Stimulated activated naive CD8-positive, alpha-beta T cell treated with anti-CD3 and anti-CD28 coated beads, Interleukin-15, amount 100 ng/mL, for 72 hours (primary cell): ENCODE data around the gene PROX2.

ENCODE experiments used
- ATAC-seq: fragments of 150-1000 bp; cut with Tn5 transposase; 2 replicates; pipeline ENCODE4 v1.10.0; 2021; ENCODE audit warnings: mild to moderate bottlenecking, moderate library complexity
- DNase-seq, 2 donors: peaks; one replicate each; pipeline ENCODE4 v3.0.0; 2021 to 2022
- H3K27ac Mint-ChIP-seq, 2 donors: one replicate each; pipeline ENCODE4 v1.8.0; 2022; ENCODE audit warnings: mild to moderate bottlenecking in 2 of 2, mixed read lengths in 2 of 2, moderate library complexity in 2 of 2
- H3K27me3 Mint-ChIP-seq: one replicate; pipeline ENCODE4 v1.8.0; 2022; ENCODE audit warnings: mixed read lengths
- H3K4me1 Mint-ChIP-seq: one replicate; pipeline ENCODE4 v1.8.0; 2022; ENCODE audit warnings: mild to moderate bottlenecking, mixed read lengths
- H3K4me3 Mint-ChIP-seq, 2 donors: one replicate each; pipeline ENCODE4 v1.8.0; 2022; ENCODE audit warnings: mild to moderate bottlenecking in 2 of 2, mixed read lengths in 2 of 2, moderate library complexity in 1 of 2
- H3K9me3 Mint-ChIP-seq, 2 donors: one replicate each; pipeline ENCODE4 v1.8.0; 2022; ENCODE audit warnings: mixed read lengths in 2 of 2

The PROX2 gene

GRCh38 chr14:74897642-74898041 is 21.7 kb upstream of the PROX2 start:
- Mint-ChIP-seq H3K9me3 (no peaks in the 10 kb centered on the region), H3K27me3 (no peaks in the 10 kb centered on the region), H3K27ac (no peak overlapping the region), H3K4me3 (no peak overlapping the region), H3K4me1 (peaks cover 3% of the 10 kb centered on the region)
- ATAC-seq (no peak), DNase-seq (no peak)

- H3K27me3 Mint-ChIP-seq = no peaks in the 10 kb centered on the region
- H3K4me3 Mint-ChIP-seq = no peak overlapping the region
- H3K27ac Mint-ChIP-seq = peak overlapping the region in 1 of 2 donors; percentile 21
- no peak for ATAC-seq
- DNase-seq = no peak
- no peaks in the 10 kb centered on the region for H3K4me1 Mint-ChIP-seq
- H3K9me3 Mint-ChIP-seq = no peaks in the 10 kb centered on the region
These were observed 20.5 kb upstream of the PROX2 start for GRCh38 chr14:74896400-74896799.

- H3K27ac Mint-ChIP-seq = peak overlapping the region in 1 of 2 donors; percentile 3
- H3K9me3 Mint-ChIP-seq = no peaks in the 10 kb centered on the region
- no peak overlapping the region for H3K4me3 Mint-ChIP-seq
- no peaks in the 10 kb centered on the region for H3K4me1 Mint-ChIP-seq
- H3K27me3 Mint-ChIP-seq = no peaks in the 10 kb centered on the region
- ATAC-seq = no peak
- DNase-seq = no peak
These were observed 17.7 kb upstream of the PROX2 start for GRCh38 chr14:74893614-74894091.

GRCh38 chr14:74892745-74893144 is 16.8 kb upstream of the PROX2 start:
- Mint-ChIP-seq H3K4me1 (peaks cover 4% of the 10 kb centered on the region), H3K27me3 (no peaks in the 10 kb centered on the region), H3K9me3 (no peaks in the 10 kb centered on the region), H3K4me3 (no peak overlapping the region), H3K27ac (no peak overlapping the region)
- DNase-seq = no peak
- ATAC-seq = no peak

GRCh38 chr14:74891870-74892269 is 15.9 kb upstream of the PROX2 start:
- H3K27ac Mint-ChIP-seq = no peak overlapping the region
- no peak for ATAC-seq
- no peaks in the 10 kb centered on the region for H3K9me3 Mint-ChIP-seq
- DNase-seq = no peak
- no peak overlapping the region for H3K4me3 Mint-ChIP-seq
- H3K27me3 Mint-ChIP-seq = no peaks in the 10 kb centered on the region
- H3K4me1 Mint-ChIP-seq = peaks cover 6% of the 10 kb centered on the region

- H3K9me3 Mint-ChIP-seq = no peaks in the 10 kb centered on the region
- H3K4me3 Mint-ChIP-seq = no peak overlapping the region
- no peak for ATAC-seq
- H3K4me1 Mint-ChIP-seq = peaks cover 21% of the 10 kb centered on the region
- no peaks in the 10 kb centered on the region for H3K27me3 Mint-ChIP-seq
- no peak overlapping the region for H3K27ac Mint-ChIP-seq
- no peak for DNase-seq
These were observed 14.3 kb upstream of the PROX2 start for GRCh38 chr14:74890262-74890661.

GRCh38 chr14:74888164-74889158 is 12.5 kb upstream of the PROX2 start:
- no peak for ATAC-seq
- Mint-ChIP-seq H3K4me1 (peaks cover 39% of the 10 kb centered on the region), H3K9me3 (no peaks in the 10 kb centered on the region), H3K27ac (peak overlapping the region; percentile 87 to 90), H3K4me3 (no peak overlapping the region), H3K27me3 (no peaks in the 10 kb centered on the region)
- no peak for DNase-seq

GRCh38 chr14:74886001-74886400 is 10.1 kb upstream of the PROX2 start:
- no peaks in the 10 kb centered on the region for H3K9me3 Mint-ChIP-seq

GRCh38 chr14:74882103-74882920 is 6.4 kb upstream of the PROX2 start:
- Mint-ChIP-seq H3K27me3 (no peaks in the 10 kb centered on the region), H3K4me1 (peaks cover 66% of the 10 kb centered on the region), H3K27ac (peak overlapping the region; percentile 97 to 99), H3K9me3 (no peaks in the 10 kb centered on the region), H3K4me3 (peak overlapping the region; percentile 96 to 97)
- DNase-seq (no peak), ATAC-seq (peak; percentile 64)

More at GRCh38 chr14:74886001-74886400, 10.1 kb upstream of the PROX2 start:
- peaks cover 55% of the 10 kb centered on the region for H3K4me1 Mint-ChIP-seq
- H3K4me3 Mint-ChIP-seq = no peak overlapping the region
- DNase-seq (no peak), ATAC-seq (no peak)
- peak overlapping the region; percentile 65 to 71 for H3K27ac Mint-ChIP-seq
- H3K27me3 Mint-ChIP-seq = no peaks in the 10 kb centered on the region

GRCh38 chr14:74881431-74882102 is 5.6 kb upstream of the PROX2 start, which contains the start of gene DLST:
Gene DLST, plus strand, starts transcription at chr14:74881916. Its CDS starts 38 bp downstream, at chr14:74881954.
- peak; percentile 98 for ATAC-seq
- peak within 1 kb of the TSS; percentile 96 to 97 for H3K4me3 Mint-ChIP-seq
- no peaks in the 10 kb centered on the region for H3K27me3 Mint-ChIP-seq
- H3K4me1 Mint-ChIP-seq = peaks cover 67% of the 10 kb centered on the region
- peak within 1 kb of the TSS; percentile 97 to 99 for H3K27ac Mint-ChIP-seq
- H3K9me3 Mint-ChIP-seq = no peaks in the 10 kb centered on the region
- DNase-seq = peak; percentile 90 to 91

GRCh38 chr14:74879427-74880182 is 3.7 kb upstream of the PROX2 start:
- Mint-ChIP-seq H3K9me3 (no peaks in the 10 kb centered on the region), H3K27ac (no peak overlapping the region), H3K4me1 (peaks cover 63% of the 10 kb centered on the region), H3K4me3 (peak overlapping the region in 1 of 2 donors; percentile 41), H3K27me3 (no peaks in the 10 kb centered on the region)
- ATAC-seq (no peak), DNase-seq (no peak)

GRCh38 chr14:74875204-74875603 is 741 bp downstream of the PROX2 start:
- peak overlapping the region; percentile 69 to 76 for H3K4me3 Mint-ChIP-seq
- peaks cover 27% of the 10 kb centered on the region for H3K4me1 Mint-ChIP-seq
- H3K27ac Mint-ChIP-seq = peak overlapping the region in 1 of 2 donors; percentile 97
- no peaks in the 10 kb centered on the region for H3K9me3 Mint-ChIP-seq
- ATAC-seq = no peak
- H3K27me3 Mint-ChIP-seq = no peaks in the 10 kb centered on the region
- no peak for DNase-seq

- Mint-ChIP-seq H3K27ac (no peak overlapping the region), H3K4me3 (no peak overlapping the region), H3K4me1 (peaks cover 28% of the 10 kb centered on the region), H3K27me3 (no peaks in the 10 kb centered on the region), H3K9me3 (no peaks in the 10 kb centered on the region)
- DNase-seq = no peak
- no peak for ATAC-seq
These were observed 4.1 kb downstream of the PROX2 start for GRCh38 chr14:74871819-74872218.

GRCh38 chr14:74868739-74869138 is 7.2 kb downstream of the PROX2 start:
- Mint-ChIP-seq H3K27me3 (no peaks in the 10 kb centered on the region), H3K4me1 (peaks cover 22% of the 10 kb centered on the region), H3K4me3 (no peak overlapping the region), H3K9me3 (no peaks in the 10 kb centered on the region), H3K27ac (no peak overlapping the region)
- DNase-seq = no peak
- ATAC-seq = no peak
